A549 (cell line): ENCODE data around the gene TNS3. TPM values are rescaled to one million over a fixed set of nuclear protein-coding genes. Genes with fewer than 3 reads are reported as not detected.

Source experiments
- ATAC-seq, 2 experiments: fragments of 200-7000 bp in 1 of 2; fragments of >200 bp in 1 of 2; cut with Nextera tagmentation in 1 of 2; cut with Tn5 transposase in 1 of 2; 3 replicates each; pipeline versions ENCODE4 v1.8.0 to v1.9.1; 2018 to 2020; ENCODE audit warnings: mild to moderate bottlenecking in 1 of 2, moderate library complexity in 1 of 2
- CTCF ChIA-PET: fragments of 300-600 bp; sonication (Branson Sonifier 250); formaldehyde crosslinking; extraction: SDS; loops from one replicate; lab custom pipeline; 2021; ENCODE audit warnings: antibody characterized with exemption, inconsistent platforms; lab: Yijun Ruan, JAX
- POLR2A ChIA-PET: fragments of 350-600 bp; formaldehyde crosslinking; extraction: SDS; loops from one replicate; lab custom pipeline; 2021; ENCODE audit warnings: antibody characterized with exemption, inconsistent platforms; lab: Yijun Ruan, JAX
- DNase-seq, 2 experiments: peaks; one replicate each; pipeline versions ENCODE4 v3.0.0 to v3.0.0-alpha.2; 2011 to 2016; ENCODE audit warnings: low read depth in 1 of 2, low spot score in 1 of 2
- FAIRE-seq: peaks from 2 replicates; lab custom pipeline; 2011; peaks lifted over from hg19 to GRCh38; lab: Jason Lieb, UNC
- H3K27ac ChIP-seq, 2 experiments: fragments of >200 bp; sonication (Bioruptor Twin); formaldehyde crosslinking; 3 replicates each; pipeline ENCODE4 v1.5.1; 2016 to 2017
- H3K4me1 ChIP-seq: fragments of >200 bp; sonication (Bioruptor Twin); formaldehyde crosslinking; 3 replicates; pipeline ENCODE4 v1.6.1; 2016
- H3K4me2 ChIP-seq: fragments of >200 bp; sonication (Bioruptor Twin); formaldehyde crosslinking; 3 replicates; pipeline ENCODE4 v1.6.1; 2016
- H3K4me3 ChIP-seq: fragments of >200 bp; sonication (Bioruptor Twin); formaldehyde crosslinking; 3 replicates; pipeline ENCODE4 v1.5.1; 2016
- H3K9me3 ChIP-seq: fragments of >200 bp; sonication (Bioruptor Twin); formaldehyde crosslinking; 3 replicates; pipeline ENCODE4 v1.6.1; 2016
- CTCF ChIP-seq: fragments of >200 bp; sonication (Bioruptor Twin); formaldehyde crosslinking; IDR thresholded peaks from 3 replicates; pipeline ENCODE4 v1.5.1; 2016
- E2F6 ChIP-seq: IDR thresholded peaks from 2 replicates; pipeline ENCODE4 v1.6.1; 2012; ENCODE audit warnings: low read depth, borderline replicate concordance
- EHF ChIP-seq: fragments of 250-450 bp; sonication (Bioruptor Pico); IDR thresholded peaks from 2 replicates; pipeline ENCODE4 v1.5.0; 2020; ENCODE audit warnings: mild to moderate bottlenecking
- HEYL ChIP-seq: fragments of 250-450 bp; sonication (Bioruptor Pico); IDR thresholded peaks from 2 replicates; pipeline ENCODE4 v1.8.0; 2021; ENCODE audit warnings: mild to moderate bottlenecking, moderate library complexity
- HOXB13 ChIP-seq: fragments of 250-450 bp; sonication (Bioruptor Pico); IDR thresholded peaks from 2 replicates; pipeline ENCODE4 v1.5.0; 2020; ENCODE audit warnings: low read depth, mild to moderate bottlenecking, moderate library complexity
- KDM1A ChIP-seq: fragments of 200-600 bp; sonication (generic); IDR thresholded peaks from 2 replicates; pipeline ENCODE4 v1.6.1; 2016; ENCODE audit warnings: low read depth, mild to moderate bottlenecking
- KDM5A ChIP-seq: fragments of 200-600 bp; sonication (generic); IDR thresholded peaks from 2 replicates; pipeline ENCODE4 v1.6.1; 2016; ENCODE audit warnings: antibody characterized with exemption, mild to moderate bottlenecking
- MAZ ChIP-seq: fragments of 150-350 bp; IDR thresholded peaks from 2 replicates; pipeline ENCODE4 v1.6.1; 2014; ENCODE audit warnings: antibody characterized with exemption, low read depth, low read length, borderline replicate concordance
- MYC ChIP-seq: IDR thresholded peaks from 2 replicates; pipeline ENCODE4 v1.6.1; 2012; ENCODE audit warnings: mild to moderate bottlenecking, inconsistent platforms, low read length, improper control_type of control experiment, borderline replicate concordance
- POLR2AphosphoS2 ChIP-seq: conservative IDR thresholded peaks from 2 replicates; pipeline ENCODE4 v1.6.1; 2012; ENCODE audit warnings: low read length, improper control_type of control experiment, inconsistent platforms
- RAD21 ChIP-seq, 2 experiments: fragments of >200 bp in 1 of 2; sonication (Bioruptor Twin) in 1 of 2; formaldehyde crosslinking in 1 of 2; IDR thresholded peaks in 1 of 2; conservative IDR thresholded peaks in 1 of 2; 2 replicates in 1 of 2; 3 replicates in 1 of 2; pipeline ENCODE4 v1.6.1; 2012 to 2018; ENCODE audit warnings: inconsistent platforms in 1 of 2
- RCOR1 ChIP-seq: fragments of 150-350 bp; IDR thresholded peaks from 2 replicates; pipeline ENCODE4 v1.6.1; 2014; ENCODE audit warnings: antibody characterized with exemption, low read length, low read depth
- REST ChIP-seq: fragments of 200-600 bp; sonication (generic); IDR thresholded peaks from 2 replicates; pipeline ENCODE4 v1.6.1; 2016; ENCODE audit warnings: antibody characterized with exemption, mild to moderate bottlenecking, moderate library complexity
- RFX5 ChIP-seq: fragments of 450-650 bp; IDR thresholded peaks from 2 replicates; pipeline ENCODE4 v1.7.1; 2014; ENCODE audit warnings: antibody characterized with exemption, mild to moderate bottlenecking, moderate library complexity
- RNF2 ChIP-seq: fragments of 200-600 bp; sonication (generic); IDR thresholded peaks from 2 replicates; pipeline ENCODE4 v1.6.1; 2016; ENCODE audit warnings: low read depth, mild to moderate bottlenecking, antibody characterized with exemption, moderate library complexity, borderline replicate concordance
- ZNF302 ChIP-seq: fragments of 250-450 bp; sonication (Bioruptor Pico); IDR thresholded peaks from 2 replicates; pipeline ENCODE4 v1.9.0; 2021; ENCODE audit warnings: inconsistent platforms, mild to moderate bottlenecking, moderate library complexity
- WGBS: methylation state at CpG from one replicate; pipeline ENCODE4 v1.1.6; 2017; ENCODE audit errors: missing lambda C conversion rate; 5-methylcytosine and 5-hydroxymethylcytosine counted together
- polyA plus RNA-seq, 4 experiments: library from polyadenylated mRNA; depleted of rRNA in 3 of 4; stranded (reverse); fragments of >200 nt; fragmentation: RNase III in 1 of 4; extraction: RNeasy Plus Mini Kit Qiagen cat#74134 plus additional on column Dnase treatment in 1 of 4; gene quantifications; 2 replicates in 3 of 4; 3 replicates in 1 of 4; pipeline ENCODE4 v1.2.3, GENCODE V29; 2011 to 2017

Gene TNS3
- polyA plus RNA-seq, 2 of the 4 experiments (the other 2 are of a cell fraction) = 107 to 134 TPM

- CTCF ChIA-PET = interaction anchor here (0.7 to 1.0 kb wide), 3 partner anchors 10 to 838 kb away, joined by 3 to 5 read pairs (median 5); no protein-coding TSS in a partner anchor
- FAIRE-seq = no peak
- no peak for TF ChIP-seq KDM1A
- TF ChIP-seq POLR2AphosphoS2 = no peak
- no peak for TF ChIP-seq REST
- TF ChIP-seq CTCF = no peak
These were observed 283.3 kb downstream of the TNS3 start for GRCh38 chr7:47298636-47299035.

GRCh38 chr7:47297120-47297519, 284.8 kb downstream of the TNS3 start:
- 85% methylated on average over 8 of the region's 8 CpGs for WGBS
- Histone ChIP-seq H3K4me2 (no peak overlapping the region), H3K4me1 (peaks cover 29% of the 10 kb centered on the region), H3K27ac (no peak overlapping the region), H3K9me3 (no peaks in the 10 kb centered on the region), H3K4me3 (no peak overlapping the region)
- DNase-seq = no peak
- ATAC-seq = no peak
- ChIA-PET CTCF (no interaction called here), POLR2A (no interaction called here)
- FAIRE-seq = no peak
- no peak for TF ChIP-seq E2F6
- TF ChIP-seq POLR2AphosphoS2 = no peak
- no peak for TF ChIP-seq RCOR1
- TF ChIP-seq KDM5A = no peak
- TF ChIP-seq RFX5 = no peak
- no peak for TF ChIP-seq CTCF
- no peak for TF ChIP-seq EHF (CRISPR knock-in tag)
- no peak for TF ChIP-seq HOXB13 (CRISPR knock-in tag)
- TF ChIP-seq RNF2 = no peak
- TF ChIP-seq HEYL (CRISPR knock-in tag) = no peak
- TF ChIP-seq MAZ = no peak
- no peak for TF ChIP-seq RAD21 (conservative IDR thresholded peaks at IDR 0.05 in 1 of 2, IDR thresholded peaks at IDR 0.05 in 1 of 2)
- TF ChIP-seq MYC = no peak
- TF ChIP-seq ZNF302 (CRISPR knock-in tag) = no peak

More at GRCh38 chr7:47298636-47299035, 283.3 kb downstream of the TNS3 start:
- H3K9me3 ChIP-seq = no peaks in the 10 kb centered on the region
- H3K27ac ChIP-seq = no peak overlapping the region
- POLR2A ChIA-PET = no interaction called here
- H3K4me2 ChIP-seq = no peak overlapping the region
- ATAC-seq (no peak), DNase-seq (no peak)
- peaks cover 14% of the 10 kb centered on the region for H3K4me1 ChIP-seq
- no peak overlapping the region for H3K4me3 ChIP-seq
- WGBS = 92% methylated on average over 12 of the region's 12 CpGs
